ENCODE data around the gene SNUPN.

The SNUPN gene

DNA sequence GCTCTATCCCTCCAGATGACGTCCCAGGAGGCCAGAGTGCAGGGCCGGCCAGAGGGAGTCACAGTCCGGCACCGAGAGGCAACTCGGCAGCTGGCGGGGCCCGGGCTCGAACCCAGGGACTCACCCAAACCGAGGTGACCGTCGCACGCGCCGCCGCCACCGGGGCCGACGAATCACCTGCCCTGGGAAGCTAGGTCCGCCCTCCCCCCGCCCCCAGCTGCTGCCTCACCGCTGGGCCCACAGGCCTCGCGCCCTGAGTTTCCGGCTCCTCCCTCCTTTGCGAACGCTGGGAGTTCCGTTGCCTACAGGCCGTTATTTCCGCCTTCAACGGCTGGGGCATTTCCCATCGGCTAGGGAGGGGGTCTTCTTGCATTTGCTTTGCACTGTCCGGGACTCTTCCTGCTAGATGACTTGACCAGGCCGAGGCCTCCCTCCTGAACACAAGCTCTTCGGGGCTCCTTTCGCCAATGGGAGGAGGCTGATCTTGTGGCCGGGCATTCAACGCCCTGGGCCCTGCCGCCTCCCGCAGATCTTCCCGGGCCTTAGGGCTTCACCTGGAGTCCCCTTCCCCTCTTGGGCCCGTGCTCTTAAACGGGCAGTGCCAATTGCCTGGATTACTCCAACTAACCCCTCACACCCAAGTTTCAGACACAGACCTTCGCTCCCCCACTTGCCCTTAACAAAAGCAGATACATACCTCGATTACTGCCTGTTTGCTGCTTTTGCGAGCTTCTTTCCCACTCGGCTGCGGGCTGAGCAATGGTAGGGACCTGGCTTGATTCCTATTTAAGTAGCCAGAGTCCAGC, at the start of gene SNUPN:
SNUPN (minus strand) TSS at position 184 of the 806 bp plus-strand sequence. CDS start 4,674 bp downstream, outside the sequence.
- peak; percentile 88 for DNase-seq

GRCh38 chr15:75674366-75674765, 48.8 kb upstream of the SNUPN start:
- DNase-seq, result no peak

GRCh38 chr15:75673426-75674235, 48.1 kb upstream of the SNUPN start:
- DNase-seq, result no peak

DNA sequence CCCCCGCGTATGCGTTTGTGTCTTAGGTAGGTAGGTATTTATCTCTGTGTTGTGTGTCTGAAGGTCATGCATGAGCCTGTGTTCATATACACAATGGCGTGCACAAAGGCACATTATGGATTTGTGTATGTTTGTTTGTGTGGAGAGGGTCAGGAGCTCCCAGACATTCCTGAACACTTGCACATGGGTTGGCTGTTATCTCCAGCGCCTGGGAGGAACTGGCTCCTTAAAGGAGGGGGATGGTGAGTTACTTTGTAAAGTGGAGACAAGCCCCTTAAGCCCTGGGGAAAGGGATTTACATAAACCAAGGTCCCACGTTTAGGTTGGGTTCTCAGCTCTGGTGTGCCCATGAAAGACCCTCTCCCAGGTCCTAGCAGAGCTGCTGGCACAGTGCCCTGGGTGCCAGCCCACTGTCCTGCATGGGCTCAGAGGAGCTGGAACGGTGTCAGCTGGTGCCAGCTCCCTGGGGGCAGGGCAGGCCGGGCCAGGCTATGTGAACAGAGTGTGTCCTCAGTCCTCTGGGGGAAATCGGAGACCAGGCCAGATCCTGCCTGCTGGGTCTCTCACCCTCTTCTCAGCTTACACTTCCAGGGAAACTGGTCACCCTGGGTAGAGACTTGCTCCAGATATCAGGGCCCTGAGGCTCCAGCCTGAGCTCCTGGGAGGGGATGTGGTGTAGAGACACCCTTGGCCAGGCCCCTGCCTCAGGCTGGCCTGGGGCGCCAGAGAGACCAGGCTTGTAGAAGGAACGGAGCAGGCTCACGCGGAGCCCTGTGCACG, 47.3 kb upstream of the SNUPN start:
- no peak for DNase-seq

DNA sequence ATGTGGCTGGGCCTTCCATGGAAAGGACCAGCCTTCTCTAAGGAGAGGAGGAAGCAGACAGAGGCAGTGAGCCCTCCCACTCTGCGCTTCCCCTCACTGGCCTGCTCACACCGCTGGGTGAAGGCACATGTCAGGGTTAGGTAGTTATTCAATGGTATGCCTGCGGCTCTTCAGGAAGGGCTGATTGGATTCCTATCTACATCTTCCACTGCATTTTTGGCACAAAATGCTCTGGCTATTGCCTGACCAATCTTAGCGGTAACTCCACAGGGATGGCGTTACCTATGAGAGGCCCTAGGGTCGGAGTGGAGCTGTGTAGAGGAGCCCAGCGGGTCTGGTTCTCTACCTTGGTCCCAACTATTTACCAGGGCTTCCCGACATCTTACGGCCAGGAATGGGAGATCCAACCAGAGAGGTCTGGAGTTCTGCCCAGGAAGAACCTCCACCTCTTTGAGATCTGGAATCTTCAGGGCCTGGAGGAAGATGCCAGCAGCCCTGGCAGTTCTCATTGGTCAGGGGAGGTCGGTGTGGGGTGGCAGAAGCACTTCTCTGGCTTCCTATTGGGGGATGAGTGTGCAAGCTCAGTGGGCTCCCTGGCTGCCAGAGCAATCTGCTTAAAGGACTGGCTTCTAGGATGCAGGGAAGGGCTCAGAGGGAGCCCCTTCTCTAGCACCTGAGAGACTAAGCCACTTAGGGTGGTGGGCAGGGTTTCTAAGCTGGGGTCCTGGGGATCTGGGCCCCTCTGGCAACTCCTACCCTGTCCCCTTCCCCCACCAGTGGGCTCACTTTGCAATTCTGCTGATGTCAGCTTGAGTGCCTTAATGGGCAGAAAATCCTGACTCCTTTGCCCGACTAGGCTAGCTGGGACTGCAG, 46.4 kb upstream of the SNUPN start:
- DNase-seq, result no peak

- no peak for DNase-seq
Measured at GRCh38 chr15:75669879-75670212, 44.3 kb upstream of the SNUPN start.

- no peak for DNase-seq
Measured at GRCh38 chr15:75669191-75669878, 43.8 kb upstream of the SNUPN start.

- DNase-seq, result no peak
Measured at GRCh38 chr15:75666823-75667501, 41.4 kb upstream of the SNUPN start.

DNA sequence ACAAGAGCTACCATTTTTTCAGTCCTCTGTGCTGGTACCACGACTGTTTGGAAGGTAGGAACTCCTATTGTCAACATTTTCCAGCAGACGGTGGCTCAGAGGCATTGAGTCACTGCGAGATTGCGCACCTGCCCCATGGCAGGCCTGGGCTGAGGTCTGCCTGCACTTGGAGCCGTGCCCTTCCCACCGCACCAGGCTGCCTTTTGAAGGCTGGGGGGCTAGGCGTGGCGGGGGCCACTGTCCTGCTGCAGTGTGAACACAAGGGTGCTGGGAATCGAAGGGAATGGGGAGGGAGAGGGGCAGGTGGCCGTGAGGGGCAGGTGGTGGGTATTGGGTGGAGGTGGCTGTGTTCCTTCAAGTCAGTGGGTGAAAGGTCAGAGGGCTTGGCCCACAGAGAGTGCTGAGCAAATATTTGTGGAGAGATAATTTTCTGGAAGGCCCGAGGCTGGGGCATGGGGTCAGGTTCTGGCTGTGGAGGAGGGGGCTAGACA, 38.5 kb upstream of the SNUPN start:
- DNase-seq, result no peak

DNA sequence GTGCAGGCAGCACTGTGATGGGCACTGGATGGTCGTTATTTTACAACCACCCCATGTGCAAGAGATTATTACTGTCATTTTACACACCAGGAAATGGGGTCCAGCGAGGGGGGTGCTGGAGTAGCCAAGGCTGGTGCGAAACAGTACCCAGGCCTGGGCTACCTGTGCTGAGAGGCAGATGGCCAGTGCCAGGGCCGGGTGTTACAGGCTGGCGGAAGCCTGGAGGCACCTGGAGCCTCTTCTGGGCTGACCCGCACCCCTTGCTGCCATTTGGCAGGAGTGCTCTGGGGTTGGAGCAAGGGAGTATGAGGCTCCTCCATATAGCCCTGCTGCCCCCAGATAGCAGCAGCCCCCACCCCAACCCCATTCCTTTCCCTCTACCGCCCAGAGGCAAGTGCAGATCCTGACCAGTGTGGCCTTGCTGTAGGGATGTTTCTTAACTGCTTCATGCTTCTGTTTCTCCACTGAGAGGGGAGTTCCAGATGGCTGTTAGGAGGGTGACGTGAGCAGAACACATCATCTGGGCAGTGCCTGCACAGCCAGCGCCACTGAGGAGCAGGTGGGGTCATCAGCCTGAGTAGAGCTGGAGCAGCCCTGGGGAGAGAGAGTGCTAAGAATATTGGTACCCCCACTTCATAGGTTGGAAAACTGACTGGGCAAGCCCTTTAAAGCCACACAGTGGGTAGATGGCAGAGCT, 37.4 kb upstream of the SNUPN start:
- no peak for DNase-seq

GRCh38 chr15:75661756-75662140, 36.2 kb upstream of the SNUPN start:
- no peak for DNase-seq

DNA sequence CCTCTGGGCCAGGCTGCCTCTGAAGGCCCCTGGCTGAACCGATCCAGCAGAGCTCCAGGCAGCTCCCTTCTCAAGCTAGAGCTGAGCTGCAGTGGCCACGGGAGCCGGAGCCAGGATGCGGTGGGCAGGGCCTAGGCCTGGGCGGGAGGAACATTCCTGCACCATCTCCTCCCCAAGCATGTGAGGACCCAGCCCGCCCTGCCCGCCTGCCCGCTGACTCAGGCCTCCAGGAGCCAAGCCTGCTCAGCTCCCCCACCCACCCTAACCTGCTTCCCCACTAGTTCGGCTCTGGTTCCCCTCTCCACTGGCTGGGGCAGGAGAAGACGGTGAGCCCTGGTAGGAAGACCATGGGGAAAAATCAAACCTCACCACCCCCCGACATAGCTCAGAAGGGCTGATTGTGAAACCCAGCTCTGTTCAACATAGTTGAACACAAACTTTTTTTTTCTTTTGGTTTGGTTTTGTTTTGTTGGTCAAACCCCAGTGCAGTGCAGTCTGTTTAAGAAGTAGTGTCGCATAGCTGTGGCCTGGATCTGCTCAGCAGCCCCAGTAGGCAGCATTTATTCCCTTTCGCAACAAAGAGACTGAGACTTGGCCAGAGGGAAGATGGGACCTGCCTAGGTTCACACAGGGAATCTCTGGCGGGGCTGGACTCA, 35.7 kb upstream of the SNUPN start:
- no peak for DNase-seq

- no peak for DNase-seq
Measured at GRCh38 chr15:75659928-75660645, 34.6 kb upstream of the SNUPN start.

DNA sequence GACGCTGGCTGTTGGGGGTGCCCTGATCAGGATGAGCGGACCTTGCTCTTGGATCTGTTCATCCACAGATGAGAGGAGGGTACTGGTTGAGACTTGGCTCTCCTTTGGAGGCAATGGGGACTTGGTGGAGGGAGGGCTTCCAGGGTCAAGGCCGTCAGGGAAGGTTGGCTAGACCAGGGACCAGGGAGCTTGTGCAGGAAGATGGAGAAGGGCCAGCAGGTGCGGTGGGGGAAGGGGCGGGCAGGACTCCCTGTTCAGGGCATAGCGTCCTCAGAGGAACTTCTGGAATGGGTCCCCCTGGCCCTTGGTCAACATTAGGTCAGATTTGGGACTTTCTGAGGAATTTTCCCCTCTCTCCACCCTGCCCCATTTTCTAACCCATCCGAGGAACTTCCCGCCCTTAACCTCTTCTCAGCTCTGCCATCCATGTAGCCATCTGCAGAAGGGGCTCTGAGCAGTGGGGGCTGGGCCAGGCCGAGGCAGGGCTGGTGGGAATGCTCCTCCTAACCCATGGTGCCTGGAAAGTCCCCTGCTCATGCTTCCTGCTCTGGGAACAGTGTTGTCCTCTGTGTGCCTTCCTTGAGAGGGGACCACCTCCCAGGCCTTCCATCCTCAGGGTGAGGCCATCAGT, 33.7 kb upstream of the SNUPN start:
- DNase-seq, result no peak

- no peak for DNase-seq
Measured at GRCh38 chr15:75656813-75657212, 31.3 kb upstream of the SNUPN start.

- no peak for DNase-seq
Measured at GRCh38 chr15:75656331-75656730, 30.8 kb upstream of the SNUPN start.

- no peak for DNase-seq
Measured at GRCh38 chr15:75655931-75656330, 30.4 kb upstream of the SNUPN start.

DNA sequence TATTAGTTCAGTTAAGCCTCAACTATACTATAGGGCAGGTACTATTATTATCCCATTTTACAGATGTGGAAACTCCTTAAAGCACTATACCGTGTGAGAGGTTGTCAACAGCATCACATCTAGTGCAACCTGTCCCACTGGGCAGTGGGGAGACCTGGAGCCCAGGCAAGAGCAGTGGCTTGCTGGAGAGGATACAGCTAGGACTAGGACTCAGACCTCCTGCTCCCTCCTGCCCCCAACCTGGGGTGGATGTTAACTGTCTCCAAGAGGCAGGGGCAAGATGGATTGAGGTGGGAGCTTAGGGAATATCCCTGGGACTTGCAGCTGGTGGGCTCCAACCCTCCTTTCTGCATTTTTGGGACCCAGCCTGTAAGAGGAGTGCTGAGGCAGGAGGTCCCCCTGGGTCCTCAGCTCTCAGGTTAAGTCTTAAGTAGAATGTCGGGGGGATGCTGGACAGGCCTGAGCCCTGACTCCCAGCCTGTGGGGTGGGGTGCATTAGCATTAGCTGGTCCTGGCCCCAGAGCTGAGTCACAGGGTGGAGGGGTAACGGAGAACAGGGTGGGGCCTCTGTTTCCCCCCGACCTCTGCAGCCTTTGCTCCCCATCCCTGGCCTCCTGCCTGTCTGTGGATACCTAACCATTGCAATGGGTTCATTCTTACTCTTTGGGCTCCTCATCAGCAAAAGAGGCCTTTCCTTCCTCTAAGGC, 28.8 kb upstream of the SNUPN start:
- DNase-seq, result no peak

Data from hippocampal formation (tissue), 2 donors.